GM19395 (cell line): ENCODE results near the gene OR2H2.

Source experiments
- ATAC-seq: cut with Tn5 transposase; IDR thresholded peaks from one replicate; pipeline ENCODE4 v1.9.1; 2021; ENCODE audit warnings: mild to moderate bottlenecking, moderate library complexity; ENCODE audit not compliant: unreplicated experiment

OR2H2 gene

GRCh38 chr6:29584821-29585220, at the start of gene OR2H2:
TSS of gene OR2H2 (plus strand) at chr6:29585121. CDS start at chr6:29587945, 2,824 bp downstream.
- no peak for ATAC-seq

- no peak for ATAC-seq
Observed at GRCh38 chr6:29537714-29538403, 47.1 kb upstream of the OR2H2 start.

- no peak for ATAC-seq
Observed at GRCh38 chr6:29547573-29547972, 37.3 kb upstream of the OR2H2 start.

- peak; percentile 90 for ATAC-seq
Observed at GRCh38 chr6:29552512-29553051, 32.3 kb upstream of the OR2H2 start.

DNA sequence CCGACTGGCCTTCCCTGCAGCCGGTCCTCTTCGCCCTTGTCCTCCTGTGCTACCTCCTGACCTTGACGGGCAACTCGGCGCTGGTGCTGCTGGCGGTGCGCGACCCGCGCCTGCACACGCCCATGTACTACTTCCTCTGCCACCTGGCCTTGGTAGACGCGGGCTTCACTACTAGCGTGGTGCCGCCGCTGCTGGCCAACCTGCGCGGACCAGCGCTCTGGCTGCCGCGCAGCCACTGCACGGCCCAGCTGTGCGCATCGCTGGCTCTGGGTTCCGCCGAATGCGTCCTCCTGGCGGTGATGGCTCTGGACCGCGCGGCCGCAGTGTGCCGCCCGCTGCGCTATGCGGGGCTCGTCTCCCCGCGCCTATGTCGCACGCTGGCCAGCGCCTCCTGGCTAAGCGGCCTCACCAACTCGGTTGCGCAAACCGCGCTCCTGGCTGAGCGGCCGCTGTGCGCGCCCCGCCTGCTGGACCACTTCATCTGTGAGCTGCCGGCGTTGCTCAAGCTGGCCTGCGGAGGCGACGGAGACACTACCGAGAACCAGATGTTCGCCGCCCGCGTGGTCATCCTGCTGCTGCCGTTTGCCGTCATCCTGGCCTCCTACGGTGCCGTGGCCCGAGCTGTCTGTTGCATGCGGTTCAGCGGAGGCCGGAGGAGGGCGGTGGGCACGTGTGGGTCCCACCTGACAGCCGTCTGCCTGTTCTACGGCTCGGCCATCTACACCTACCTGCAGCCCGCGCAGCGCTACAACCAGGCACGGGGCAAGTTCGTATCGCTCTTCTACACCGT, 31.5 kb upstream of the OR2H2 start:
- no peak for ATAC-seq

- ATAC-seq: no peak
Observed at GRCh38 chr6:29554764-29555163, 30.2 kb upstream of the OR2H2 start.

DNA sequence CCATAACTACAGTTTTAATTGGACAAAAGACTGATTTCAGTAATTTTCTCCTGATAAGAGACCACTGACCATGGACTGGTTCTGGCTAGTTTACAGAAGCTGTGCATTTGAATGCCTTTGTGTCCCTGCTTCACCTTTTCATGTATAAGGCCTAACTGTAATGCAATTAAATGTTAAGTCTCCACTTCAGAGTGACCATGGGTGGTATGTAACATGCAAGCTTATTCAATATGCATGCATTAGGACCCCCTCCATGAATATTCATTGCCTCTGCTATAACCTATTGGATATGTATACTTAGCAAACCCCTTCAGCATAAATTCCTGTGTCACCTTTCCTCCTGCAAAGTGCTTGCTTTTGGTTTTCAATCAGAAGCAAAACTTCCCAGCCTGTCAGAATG, 27.6 kb upstream of the OR2H2 start:
- no peak for ATAC-seq

DNA sequence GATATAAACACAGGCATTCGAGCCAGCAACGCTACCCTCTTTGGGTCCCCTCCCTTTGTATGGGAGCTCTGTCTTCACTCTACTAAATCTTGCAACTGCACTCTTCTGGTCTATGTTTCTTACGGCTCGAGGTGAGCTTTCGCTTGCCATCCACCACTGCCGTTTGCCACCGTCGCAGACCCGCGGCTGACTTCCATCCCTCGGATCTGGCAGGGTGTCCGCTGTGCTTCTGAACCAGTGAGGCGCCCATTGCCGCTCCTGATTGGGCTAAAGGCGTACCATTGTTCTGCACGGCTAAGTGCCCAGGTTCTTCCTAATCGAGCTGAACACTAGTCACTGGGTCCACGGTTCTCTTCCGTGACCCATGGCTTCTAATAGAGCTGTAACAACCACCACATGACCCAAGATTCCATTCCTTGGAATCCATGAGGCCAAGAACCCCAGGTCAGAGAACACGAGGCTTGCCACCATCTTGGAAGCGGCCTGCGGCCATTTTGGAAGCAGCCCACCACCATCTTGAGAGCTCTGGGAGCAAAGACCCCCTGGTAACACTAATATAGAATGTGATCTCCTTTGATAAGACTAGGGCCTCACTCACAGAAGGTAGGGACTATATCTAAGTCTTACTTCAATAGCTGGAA, 26.4 kb upstream of the OR2H2 start:
- ATAC-seq: no peak

- ATAC-seq: no peak
Observed at GRCh38 chr6:29559524-29560287, 25.2 kb upstream of the OR2H2 start, which contains the start of gene UBD. TSS of gene UBD (minus strand) at chr6:29559732. CDS start at chr6:29559701, 31 bp downstream.

GRCh38 chr6:29561091-29561490, 23.8 kb upstream of the OR2H2 start:
- ATAC-seq: no peak

DNA sequence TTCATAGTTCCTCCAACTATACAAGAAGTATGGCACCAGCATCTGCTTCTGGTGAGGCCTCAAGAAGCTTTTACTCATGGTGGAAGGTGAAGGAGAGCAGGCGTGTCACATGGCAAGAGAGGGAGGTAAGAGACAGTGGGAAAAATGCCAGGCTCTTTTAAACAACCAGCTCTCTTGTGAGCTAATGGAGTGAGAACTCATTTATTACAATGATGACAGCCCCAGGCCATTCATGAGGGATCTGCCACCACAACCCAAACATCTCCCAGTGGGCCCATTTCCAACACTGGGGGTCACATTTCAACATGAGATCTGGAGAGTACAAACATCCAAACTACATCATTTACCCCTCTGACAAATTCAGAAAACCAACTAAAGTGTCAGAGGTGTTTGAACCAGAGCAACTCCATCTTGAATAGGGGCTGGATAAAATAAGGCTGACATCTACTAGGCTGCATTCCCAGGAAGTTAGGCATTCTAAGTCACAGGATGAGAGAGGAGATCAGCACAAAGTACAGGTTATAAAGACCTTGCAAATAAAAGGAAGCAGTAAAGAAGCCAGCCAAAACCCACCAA, 23.2 kb upstream of the OR2H2 start:
- no peak for ATAC-seq

DNA sequence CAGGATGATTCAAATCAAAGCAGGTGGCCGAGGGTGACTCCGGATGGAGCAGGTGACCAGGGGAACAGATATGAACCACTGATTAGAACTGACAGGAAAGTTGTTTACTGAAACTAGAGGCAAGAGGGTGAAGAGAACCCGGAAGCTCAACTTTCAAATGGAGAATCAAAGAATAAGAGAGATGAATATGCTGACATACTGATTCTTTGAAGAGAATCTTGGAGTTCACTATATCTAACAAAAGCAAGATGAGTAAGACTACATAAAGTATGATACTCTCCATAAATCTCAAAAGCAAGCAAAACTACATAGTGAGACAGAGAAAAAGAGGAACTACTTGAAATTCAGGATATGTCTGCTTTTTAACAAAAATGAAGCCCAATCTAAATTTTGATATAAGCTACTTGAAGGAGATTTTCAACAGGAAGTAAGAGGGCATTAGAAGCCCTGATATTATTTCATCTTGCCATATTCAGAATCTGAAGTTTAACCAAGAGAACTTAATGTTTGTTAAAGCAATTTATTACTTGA, 21.4 kb upstream of the OR2H2 start:
- ATAC-seq: no peak

- peak; percentile 58 for ATAC-seq
Observed at GRCh38 chr6:29564875-29565274, 20.0 kb upstream of the OR2H2 start.

DNA sequence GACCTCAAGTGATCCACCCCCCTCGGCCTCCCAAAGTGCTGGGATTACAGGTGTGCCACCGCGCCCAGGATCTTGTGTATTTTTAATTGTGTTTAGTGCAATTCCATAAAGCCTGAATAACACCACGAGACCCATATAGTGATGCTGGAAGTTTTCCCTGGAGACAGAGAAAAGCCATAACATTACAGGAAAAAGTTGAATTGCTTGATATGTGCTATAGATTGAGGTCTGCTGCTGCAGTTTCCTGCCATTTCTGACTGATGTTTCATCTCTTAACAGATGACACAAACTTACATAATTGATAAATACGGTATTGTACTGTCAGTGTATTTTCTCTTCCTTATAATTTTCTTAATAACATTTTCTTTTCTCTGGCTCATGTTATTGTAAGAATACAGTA, 18.1 kb upstream of the OR2H2 start:
- no peak for ATAC-seq

DNA sequence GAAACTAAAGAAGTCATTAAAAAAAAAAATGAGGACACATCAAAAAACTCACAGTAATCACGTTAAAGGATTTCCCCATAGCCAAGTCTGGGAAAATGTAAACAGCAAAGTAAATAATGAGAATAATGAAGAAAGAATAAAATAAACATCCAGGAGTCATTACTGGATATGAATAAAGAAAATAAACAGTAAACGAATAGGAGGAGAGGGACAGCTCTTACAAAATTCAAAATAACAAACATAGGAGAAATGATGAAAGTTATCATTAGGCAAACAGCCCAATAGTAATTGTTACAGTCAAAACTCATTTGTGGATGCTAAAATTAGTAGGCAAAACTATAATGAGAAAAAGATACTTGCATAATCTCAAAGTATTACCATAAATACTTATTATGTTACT, 17.4 kb upstream of the OR2H2 start:
- ATAC-seq: no peak

- ATAC-seq: no peak
Observed at GRCh38 chr6:29567991-29568390, 16.9 kb upstream of the OR2H2 start.

GRCh38 chr6:29576056-29576455, 8.9 kb upstream of the OR2H2 start:
- ATAC-seq: no peak

GRCh38 chr6:29577544-29577943, 7.4 kb upstream of the OR2H2 start:
- ATAC-seq: no peak

GRCh38 chr6:29589423-29590048, 4.6 kb downstream of the OR2H2 start:
- ATAC-seq: no peak
